HepG2 (cell line): ENCODE measurements around the gene NFATC4. TPM values are rescaled to one million over a fixed set of nuclear protein-coding genes. Genes with fewer than 3 reads are reported as not detected.
A peak's percentile ranks its signal among the peaks of the same experiment; 100 is the strongest.

Source experiments
- CCDC6 ChIP-seq: sonication (generic); formaldehyde crosslinking; IDR thresholded peaks from 2 replicates; pipeline ENCODE4 v1.8.1; 2022; ENCODE audit warnings: mild to moderate bottlenecking, missing genetic modification reagents, moderate library complexity
- DNMT1 ChIP-seq: sonication (generic); formaldehyde crosslinking; IDR thresholded peaks from 2 replicates; pipeline ENCODE4 v1.5.1; 2020; ENCODE audit warnings: mild to moderate bottlenecking, missing genetic modification reagents
- HNF1A ChIP-seq, 2 experiments: sonication (generic) in 1 of 2; formaldehyde crosslinking in 1 of 2; IDR thresholded peaks; 2 replicates each; pipeline versions ENCODE4 v1.4.0 to v1.6.1; 2016 to 2020; ENCODE audit warnings: borderline replicate concordance in 1 of 2, low read depth in 1 of 2, mild to moderate bottlenecking in 1 of 2, missing genetic modification reagents in 1 of 2
- KLF15 ChIP-seq: sonication (generic); formaldehyde crosslinking; IDR thresholded peaks from 2 replicates; pipeline ENCODE4 v1.8.1; 2023; ENCODE audit warnings: borderline replicate concordance, mild to moderate bottlenecking, inconsistent platforms, missing genetic modification reagents, mixed read lengths
- PATZ1 ChIP-seq: sonication (generic); formaldehyde crosslinking; IDR thresholded peaks from 2 replicates; pipeline ENCODE4 v1.4.0; 2020; ENCODE audit warnings: missing genetic modification reagents
- PBX2 ChIP-seq: IDR thresholded peaks from 2 replicates; pipeline ENCODE4 v1.6.1; 2016; ENCODE audit warnings: control low read depth
- POLR2AphosphoS2 ChIP-seq: IDR thresholded peaks from 2 replicates; pipeline ENCODE4 v1.6.1; 2011; ENCODE audit warnings: low read depth, low read length, improper control_type of control experiment
- REPIN1 ChIP-seq: sonication (generic); formaldehyde crosslinking; IDR thresholded peaks from 2 replicates; pipeline ENCODE4 v1.8.0; 2022; ENCODE audit warnings: missing genetic modification reagents, low read depth, mild to moderate bottlenecking, borderline replicate concordance
- ZKSCAN5 ChIP-seq: sonication (generic); formaldehyde crosslinking; IDR thresholded peaks from 2 replicates; pipeline ENCODE4 v1.5.1; 2020; ENCODE audit warnings: mild to moderate bottlenecking, missing genetic modification reagents
- ZNF10 ChIP-seq: sonication (generic); formaldehyde crosslinking; IDR thresholded peaks from 2 replicates; pipeline ENCODE4 v1.4.0; 2020; ENCODE audit warnings: mild to moderate bottlenecking, low read depth, missing genetic modification reagents, borderline replicate concordance
- ZNF572 ChIP-seq: sonication (generic); formaldehyde crosslinking; IDR thresholded peaks from 2 replicates; pipeline ENCODE4 v1.5.1; 2020; ENCODE audit warnings: mild to moderate bottlenecking, missing genetic modification reagents
- ZNF646 ChIP-seq: sonication (generic); formaldehyde crosslinking; IDR thresholded peaks from 2 replicates; pipeline ENCODE4 v1.9.0; 2021; ENCODE audit warnings: mild to moderate bottlenecking, missing genetic modification reagents
- ZNF777 ChIP-seq: sonication (generic); formaldehyde crosslinking; IDR thresholded peaks from 2 replicates; pipeline ENCODE4 v1.4.0; 2020; ENCODE audit warnings: missing genetic modification reagents
- ZSCAN31 ChIP-seq: sonication (generic); formaldehyde crosslinking; IDR thresholded peaks from 2 replicates; pipeline ENCODE4 v1.5.0; 2020; ENCODE audit warnings: low read depth, mild to moderate bottlenecking, missing genetic modification reagents
- ZSCAN9 ChIP-seq: IDR thresholded peaks from 2 replicates; pipeline ENCODE4 v1.6.1; 2016; ENCODE audit warnings: borderline replicate concordance
- polyA plus RNA-seq, 8 experiments: library from polyadenylated mRNA; depleted of rRNA in 3 of 8; stranded (reverse) in 7 of 8; unstranded in 1 of 8; fragments of >200 nt; fragmentation: Illumina TruSeq in 4 of 8; extraction: Trizol in 4 of 8; gene quantifications; 2 replicates each; pipeline versions ENCODE4 v1.2.1 to v1.2.3, GENCODE V29; 2011 to 2016; ENCODE audit warnings: low read depth in 4 of 8, missing spikeins in 1 of 8, mixed read lengths in 1 of 8; ENCODE audit not compliant: insufficient read depth in 1 of 8
- total RNA-seq, 5 experiments: library from RNA; depleted of rRNA; stranded (reverse); fragments of >200 nt; fragmentation: Illumina TruSeq; extraction: Trizol; gene quantifications; 2 replicates each; pipeline ENCODE4 v1.2.3, GENCODE V29; 2016; ENCODE audit warnings: low read depth in 1 of 5

Gene NFATC4
- total and polyA plus RNA-seq, 2 of the 13 experiments (the other 11 are each of a cell fraction or from before 2014, with no cell fraction given), result 0.04 to 0.15 TPM

- 0 out of 2 replicates have a peak, but pooled peaks have one; percentile 32 for TF ChIP-seq PBX2 (CRISPR knock-in tag)
- peak; percentile 75; the same call in 1 of the 2 replicates for TF ChIP-seq ZNF10 (CRISPR knock-in tag)
- no peak for TF ChIP-seq DNMT1
- no peak for TF ChIP-seq ZSCAN9
- TF ChIP-seq HNF1A (IDR thresholded peaks at IDR 0.05; ENCODE audit: low read depth), result no peak
- TF ChIP-seq HNF1A (CRISPR knock-in tag; IDR thresholded peaks at IDR 0.05; ENCODE audit: borderline replicate concordance), result no peak
- no peak for TF ChIP-seq KLF15 (CRISPR knock-in tag)
- TF ChIP-seq ZNF646 (CRISPR knock-in tag), result no peak
- TF ChIP-seq ZNF572, result peak; percentile 68; the same call in 1 of the 2 replicates
- TF ChIP-seq PATZ1, result no peak
- TF ChIP-seq ZKSCAN5 (CRISPR knock-in tag), result 0 out of 2 replicates have a peak, but pooled peaks have one; percentile 39
- TF ChIP-seq ZSCAN31 (CRISPR knock-in tag), result no peak
- TF ChIP-seq ZNF777, result no peak
- no peak for TF ChIP-seq POLR2AphosphoS2
- no peak for TF ChIP-seq CCDC6 (CRISPR knock-in tag)
- no peak for TF ChIP-seq REPIN1 (CRISPR knock-in tag)
These were observed 36.2 kb upstream of the NFATC4 start (continued) for GRCh38 chr14:24331731-24332267.
